GM23248 (cell line): ENCODE data around the gene IKZF3.

Experiments
- EZH2 ChIP-seq: fragments of 200-600 bp; sonication (generic); IDR thresholded peaks from 2 replicates; pipeline ENCODE4 v1.6.1; 2018; ENCODE audit warnings: antibody characterized with exemption, mild to moderate bottlenecking; ENCODE audit not compliant: insufficient read depth, poor library complexity, severe bottlenecking
- EZH2phosphoT487 ChIP-seq: fragments of 200-600 bp; sonication (generic); IDR thresholded peaks from 2 replicates; pipeline ENCODE4 v1.6.1; 2018; ENCODE audit warnings: antibody characterized with exemption, moderate library complexity, mild to moderate bottlenecking, low read depth; ENCODE audit not compliant: insufficient read depth

GRCh38 chr17:39769974-39770587, 94.0 kb downstream of the IKZF3 start:
- TF ChIP-seq EZH2 (no peak), EZH2phosphoT487 (no peak)
